B cell (primary cell): ENCODE results near the gene HDLBP. TPM values are rescaled to one million over a fixed set of nuclear protein-coding genes. Genes with fewer than 3 reads are reported as not detected.

ENCODE experiments used
- ATAC-seq: fragments of 200-7000 bp; cut with Tn5 transposase; one replicate; pipeline ENCODE4 v1.10.0; 2021; ENCODE audit warnings: low read depth, mild to moderate bottlenecking, moderate number of reproducible peaks, moderate library complexity
- CTCF ChIA-PET: fragments of 350-600 bp; sonication (Branson Sonifier 250); formaldehyde crosslinking; loops from one replicate; lab custom pipeline; 2021; ENCODE audit warnings: antibody characterized with exemption, inconsistent platforms; lab: Charles Lee
- POLR2A ChIA-PET: fragments of 350-600 bp; sonication (Branson Sonifier 250); formaldehyde crosslinking; loops from one replicate; lab custom pipeline; 2021; ENCODE audit warnings: antibody characterized with exemption; lab: Charles Lee
- DNase-seq: peaks from one replicate; pipeline ENCODE4 v3.0.0; 2013
- H2AFZ ChIP-seq: 2 replicates; pipeline ENCODE4 v1.6.1; 2012; ENCODE audit warnings: mild to moderate bottlenecking, low read depth, low read length; ENCODE audit not compliant: insufficient read depth, poor library complexity, severe bottlenecking
- H3K27ac ChIP-seq, 2 donors: 1 replicate in 1 of 2; 2 replicates in 1 of 2; pipeline ENCODE4 v1.5.1; 2012 to 2013; ENCODE audit warnings: low read length in 2 of 2, mild to moderate bottlenecking in 2 of 2, moderate library complexity in 1 of 2
- H3K27me3 ChIP-seq, 4 experiments: fragments of 200-600 bp in 1 of 4; sonication (generic) in 1 of 4; replicated peaks in 1 of 4; 1 replicate in 2 of 4; 2 replicates in 2 of 4; pipeline versions ENCODE4 v1.6.1 to v1.7.0; 2013 to 2016; ENCODE audit warnings: low read length in 3 of 4, mild to moderate bottlenecking in 2 of 4, mixed read lengths in 1 of 4, moderate library complexity in 1 of 4; ENCODE audit not compliant: insufficient read depth in 4 of 4, control insufficient read depth in 3 of 4; ENCODE audit errors: control extremely low read depth in 1 of 4
- H3K36me3 ChIP-seq, 2 experiments: replicated peaks in 1 of 2; 1 replicate in 1 of 2; 2 replicates in 1 of 2; pipeline versions ENCODE4 v1.6.1 to v1.7.1; 2013; ENCODE audit warnings: low read length in 1 of 2; ENCODE audit not compliant: insufficient read depth in 2 of 2, control insufficient read depth in 1 of 2; ENCODE audit errors: control extremely low read depth in 1 of 2, extremely low read depth in 1 of 2
- H3K4me1 ChIP-seq, 2 donors: fragments of 200-600 bp in 1 of 2; sonication (generic) in 1 of 2; 1 replicate in 1 of 2; 2 replicates in 1 of 2; pipeline versions ENCODE4 v1.5.1 to v1.6.1; 2013 to 2017; ENCODE audit warnings: low read length in 2 of 2; ENCODE audit not compliant: control insufficient read depth in 2 of 2, insufficient read depth in 2 of 2
- H3K4me2 ChIP-seq: replicated peaks from 2 replicates; pipeline ENCODE3; 2012; ENCODE audit warnings: mild to moderate bottlenecking, low read depth, low read length; ENCODE audit not compliant: poor library complexity, severe bottlenecking
- H3K4me3 ChIP-seq, 5 experiments: fragments of 200-600 bp in 1 of 5; sonication (generic) in 1 of 5; 1 replicate in 3 of 5; 2 replicates in 2 of 5; pipeline versions ENCODE4 v1.5.1 to v1.7.0; 2011 to 2016; ENCODE audit warnings: low read length in 4 of 5, mild to moderate bottlenecking in 4 of 5, low read depth in 2 of 5, control low read depth in 1 of 5, moderate library complexity in 1 of 5; ENCODE audit not compliant: insufficient read depth in 1 of 5; ENCODE audit errors: control extremely low read depth in 1 of 5, extremely low read depth in 1 of 5
- H3K79me2 ChIP-seq: fragments of 200-600 bp; sonication (generic); one replicate; pipeline ENCODE4 v1.6.0; 2016; ENCODE audit warnings: low read length; ENCODE audit not compliant: control insufficient read depth, insufficient read depth
- H3K9ac ChIP-seq: fragments of 200-600 bp; sonication (generic); 2 replicates; pipeline ENCODE4 v1.6.1; 2017; ENCODE audit warnings: mild to moderate bottlenecking, low read length, moderate library complexity
- H3K9me3 ChIP-seq, 3 donors: one replicate each; pipeline versions ENCODE4 v1.6.1 to v1.7.1; 2013; ENCODE audit warnings: low read length in 2 of 3; ENCODE audit not compliant: control insufficient read depth in 2 of 3, insufficient read depth in 1 of 3; ENCODE audit errors: control extremely low read depth in 1 of 3
- H4K20me1 ChIP-seq: 2 replicates; pipeline ENCODE4 v1.6.0; 2012; ENCODE audit warnings: mild to moderate bottlenecking, low read length; ENCODE audit not compliant: insufficient read depth, control insufficient read depth, poor library complexity, severe bottlenecking
- H3K27ac Mint-ChIP-seq: one replicate; pipeline ENCODE4 v1.8.0; 2021; ENCODE audit warnings: mixed read lengths
- H3K27me3 Mint-ChIP-seq: one replicate; pipeline ENCODE4 v1.8.0; 2021; ENCODE audit warnings: mixed read lengths
- H3K4me1 Mint-ChIP-seq: one replicate; pipeline ENCODE4 v1.8.0; 2021; ENCODE audit warnings: mixed read lengths
- H3K4me3 Mint-ChIP-seq: one replicate; pipeline ENCODE4 v1.8.0; 2021; ENCODE audit warnings: mixed read lengths
- H3K9me3 Mint-ChIP-seq: one replicate; pipeline ENCODE4 v1.8.0; 2022; ENCODE audit warnings: mixed read lengths; ENCODE audit not compliant: insufficient read depth
- CTCF ChIP-seq: fragments of 200-600 bp; IDR thresholded peaks from one replicate; pipeline ENCODE4 v1.8.0; 2022; ENCODE audit warnings: antibody characterized with exemption, mild to moderate bottlenecking
- EZH2 ChIP-seq: IDR thresholded peaks from 2 replicates; pipeline ENCODE4 v1.6.1; 2012; ENCODE audit warnings: borderline replicate concordance, low read depth, mild to moderate bottlenecking, moderate library complexity, low read length; ENCODE audit not compliant: insufficient read depth, poor library complexity, severe bottlenecking
- WGBS: methylation state at CpG from one replicate; pipeline ENCODE4 v1.1.5; 2013; ENCODE audit warnings: missing lambda C conversion rate; ENCODE audit not compliant: insufficient coverage; 5-methylcytosine and 5-hydroxymethylcytosine counted together
- intact Hi-C: fragments of 100-400 bp; cut with micrococcal nuclease; formaldehyde crosslinking; loops from one replicate; pipeline ENCODE4 v1.10.0; 2022
- polyA plus RNA-seq: library from polyadenylated mRNA; depleted of rRNA; stranded (reverse); fragments of >200 nt; gene quantifications from 2 replicates; pipeline ENCODE4 v1.2.3, GENCODE V29; 2012
- total RNA-seq, 2 donors: library from RNA; stranded (reverse); fragments of 120-200 nt in 1 of 2; gene quantifications; 1 replicate in 1 of 2; 2 replicates in 1 of 2; pipeline versions ENCODE4 v1.2.3 to v1.2.4, GENCODE V29; 2013 to 2022

The HDLBP gene
- total and polyA plus RNA-seq, 2 donors (not counting 1 experiment from before 2014, with no cell fraction given) = 55.1 to 127 TPM

GRCh38 chr2:241315879-241316631 lies 583 bp upstream of the HDLBP start, which contains the start of gene SEPTIN2:
SEPTIN2 (plus strand) TSS chr2:241315925; CDS start chr2:241324233, 8,308 bp downstream.
- peak within 1 kb of the TSS; percentile 95 for H3K4me3 Mint-ChIP-seq
- Histone ChIP-seq H3K36me3 (peaks cover 0 to 4% of the 10 kb centered on the region in 2 experiments), H3K27me3 (no peaks in the 10 kb centered on the region), H3K4me2 (peak within 1 kb of the TSS; percentile 83), H3K9ac (peak within 1 kb of the TSS; percentile 97), H2AFZ (peak within 1 kb of the TSS; percentile 86), H3K4me1 (peaks cover 36 to 39% of the 10 kb centered on the region in 2 donors), H3K79me2 (peaks cover 90% of the 10 kb centered on the region), H4K20me1 (peaks cover 38% of the 10 kb centered on the region), H3K9me3 (no peaks in the 10 kb centered on the region), H3K4me3 (peak within 1 kb of the TSS; percentile 90 to 99 (median 91)), H3K27ac (peak within 1 kb of the TSS; percentile 98 to 99)
- no peaks in the 10 kb centered on the region for H3K9me3 Mint-ChIP-seq
- DNase-seq (no peak), ATAC-seq (peak; percentile 28)
- under 1% methylated on average over 75 of the region's 75 CpGs for WGBS
- intact Hi-C loops = loop anchor here (1.0 to 5.0 kb wide), 10 partner anchors 8 to 755 kb away; partner anchors contain the start of genes ATG4B, DTYMK, DUSP28 and FARP2
- TF ChIP-seq CTCF (no peak), EZH2 (no peak)
- H3K4me1 Mint-ChIP-seq = peaks cover 72% of the 10 kb centered on the region
- ChIA-PET CTCF (interaction anchor here (1.1 to 1.9 kb wide), 2 partner anchors 13 to 42 kb away, joined by 3 to 6 read pairs; no protein-coding TSS in a partner anchor), POLR2A (interaction anchor here (0.5 to 2.7 kb wide), 10 partner anchors 9 to 730 kb away, joined by 3 to 16 read pairs (median 5); partner anchors contain the start of genes CAPN10 and FARP2)
- H3K27ac Mint-ChIP-seq = peak within 1 kb of the TSS; percentile 99
- H3K27me3 Mint-ChIP-seq = no peaks in the 10 kb centered on the region
